Measurements from ENCODE around the gene DHRS12. TPM values are rescaled to one million over a fixed set of nuclear protein-coding genes. Genes with fewer than 3 reads are reported as not detected.

DHRS12 gene
- total RNA-seq, 1 experiment from 2014 or later = 10.2 TPM

GRCh38 chr13:51849145-51850101 is 45.5 kb upstream of the DHRS12 start (continued):
- TF ChIP-seq ZNF416 (CRISPR knock-in tag; IDR thresholded peaks at IDR 0.05) (no peak), CREM (CRISPR knock-in tag; IDR thresholded peaks at IDR 0.05) (no peak), E2F1 (CRISPR knock-in tag; IDR thresholded peaks at IDR 0.05) (no peak)

- no peak for TF ChIP-seq ATF1 (CRISPR knock-in tag; IDR thresholded peaks at IDR 0.05)
- TF ChIP-seq IRF2 (CRISPR knock-in tag; IDR thresholded peaks at IDR 0.05; ENCODE audit: borderline replicate concordance, low read depth) = no peak
- TF ChIP-seq ZNF532 (CRISPR knock-in tag; IDR thresholded peaks at IDR 0.05; ENCODE audit: borderline replicate concordance) = no peak
- TF ChIP-seq JUN (CRISPR knock-in tag; IDR thresholded peaks at IDR 0.05) = no peak
- TF ChIP-seq TP53 (CRISPR knock-in tag; IDR thresholded peaks at IDR 0.05) = no peak
- no peak for TF ChIP-seq SMAD3 (CRISPR knock-in tag; IDR thresholded peaks at IDR 0.05; ENCODE audit: borderline replicate concordance)
- TF ChIP-seq SP1 (CRISPR knock-in tag; conservative IDR thresholded peaks at IDR 0.05) = no peak
- no peak for TF ChIP-seq KAT7 (CRISPR knock-in tag; IDR thresholded peaks at IDR 0.05; ENCODE audit: borderline replicate concordance)
- TF ChIP-seq ZNF416 (CRISPR knock-in tag; IDR thresholded peaks at IDR 0.05) = no peak
- no peak for TF ChIP-seq ATF6 (CRISPR knock-in tag; IDR thresholded peaks at IDR 0.05)
- TF ChIP-seq FOXP1 (CRISPR knock-in tag; IDR thresholded peaks at IDR 0.05; ENCODE audit: borderline replicate concordance) = no peak
- peaks cover 4% of the 10 kb centered on the region; the same call in 1 of the 2 replicates for H3K4me1 Mint-ChIP-seq
- H3K36me3 Mint-ChIP-seq = 0 out of 2 replicates have a peak, but pooled peaks cover 4% of the 10 kb centered on the region
- DNase-seq (ENCODE audit: low spot score) (no peak), ATAC-seq (no peak)
- ChIA-PET CTCF (interaction anchor here (0.6 to 1.3 kb wide), 3 partner anchors 10 to 445 kb away, joined by 4 to 5 read pairs (median 4); partner anchors contain the start of gene CCDC70), POLR2A (no interaction called here)
- H3K9me3 Mint-ChIP-seq = peaks cover 13% of the 10 kb centered on the region
- no peak overlapping the region for H3K27ac Mint-ChIP-seq
- peaks cover 2% of the 10 kb centered on the region; the same call in 1 of the 2 replicates for H3K27me3 Mint-ChIP-seq (ENCODE audit: low read depth)
- H3K4me3 Mint-ChIP-seq = no peak overlapping the region
These were observed 44.7 kb upstream of the DHRS12 start for GRCh38 chr13:51848674-51849073.

- CTCF ChIA-PET = no interaction called here
- peaks cover 2% of the 10 kb centered on the region; the same call in 1 of the 2 replicates for H3K27me3 Mint-ChIP-seq (ENCODE audit: low read depth)
- no peak for ATAC-seq
These were observed 42.8 kb upstream of the DHRS12 start for GRCh38 chr13:51846756-51847155.

More at GRCh38 chr13:51846756-51847155, 42.8 kb upstream of the DHRS12 start:
- Mint-ChIP-seq H3K36me3 (0 out of 2 replicates have a peak, but pooled peaks cover 4% of the 10 kb centered on the region), H3K4me3 (no peak overlapping the region), H3K9me3 (peaks cover 13% of the 10 kb centered on the region), H3K27ac (no peak overlapping the region), H3K4me1 (peaks cover 4% of the 10 kb centered on the region; the same call in 1 of the 2 replicates)
- no peak for TF ChIP-seq ZBTB21 (CRISPR knock-in tag; IDR thresholded peaks at IDR 0.05; ENCODE audit: borderline replicate concordance)
- TF ChIP-seq ZNF281 (CRISPR knock-in tag; IDR thresholded peaks at IDR 0.05) = no peak
- no peak for TF ChIP-seq RORB (CRISPR knock-in tag; IDR thresholded peaks at IDR 0.05)
- TF ChIP-seq MYBL2 (CRISPR knock-in tag; IDR thresholded peaks at IDR 0.05) = no peak
- no peak for TF ChIP-seq CREB1 (CRISPR knock-in tag; IDR thresholded peaks at IDR 0.05)
- TF ChIP-seq SP1 (CRISPR knock-in tag; conservative IDR thresholded peaks at IDR 0.05) = no peak
- no peak for DNase-seq (ENCODE audit: low spot score)
- POLR2A ChIA-PET = no interaction called here

Measured in WTC11 (cell line).